MM.1S (cell line): Measurements from ENCODE around the gene PFKFB4.

Source experiments
- CTCF ChIP-seq: fragments of 300-600 bp; sonication (generic); IDR thresholded peaks from 2 replicates; pipeline ENCODE4 v1.5.1; 2016; ENCODE audit warnings: antibody characterized with exemption, low read length, mixed read lengths
- EZH2phosphoT487 ChIP-seq: fragments of 300-600 bp; sonication (generic); IDR thresholded peaks from 2 replicates; pipeline ENCODE4 v1.6.1; 2018; ENCODE audit warnings: antibody characterized with exemption, low read length

GRCh38 chr3:48588230-48588629 lies 31.6 kb upstream of the PFKFB4 start:
- TF ChIP-seq CTCF (no peak), EZH2phosphoT487 (no peak)
